ENCODE measurements around the gene ADAMTS4.

The ADAMTS4 gene, protein sequence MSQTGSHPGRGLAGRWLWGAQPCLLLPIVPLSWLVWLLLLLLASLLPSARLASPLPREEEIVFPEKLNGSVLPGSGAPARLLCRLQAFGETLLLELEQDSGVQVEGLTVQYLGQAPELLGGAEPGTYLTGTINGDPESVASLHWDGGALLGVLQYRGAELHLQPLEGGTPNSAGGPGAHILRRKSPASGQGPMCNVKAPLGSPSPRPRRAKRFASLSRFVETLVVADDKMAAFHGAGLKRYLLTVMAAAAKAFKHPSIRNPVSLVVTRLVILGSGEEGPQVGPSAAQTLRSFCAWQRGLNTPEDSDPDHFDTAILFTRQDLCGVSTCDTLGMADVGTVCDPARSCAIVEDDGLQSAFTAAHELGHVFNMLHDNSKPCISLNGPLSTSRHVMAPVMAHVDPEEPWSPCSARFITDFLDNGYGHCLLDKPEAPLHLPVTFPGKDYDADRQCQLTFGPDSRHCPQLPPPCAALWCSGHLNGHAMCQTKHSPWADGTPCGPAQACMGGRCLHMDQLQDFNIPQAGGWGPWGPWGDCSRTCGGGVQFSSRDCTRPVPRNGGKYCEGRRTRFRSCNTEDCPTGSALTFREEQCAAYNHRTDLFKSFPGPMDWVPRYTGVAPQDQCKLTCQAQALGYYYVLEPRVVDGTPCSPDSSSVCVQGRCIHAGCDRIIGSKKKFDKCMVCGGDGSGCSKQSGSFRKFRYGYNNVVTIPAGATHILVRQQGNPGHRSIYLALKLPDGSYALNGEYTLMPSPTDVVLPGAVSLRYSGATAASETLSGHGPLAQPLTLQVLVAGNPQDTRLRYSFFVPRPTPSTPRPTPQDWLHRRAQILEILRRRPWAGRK

DNA sequence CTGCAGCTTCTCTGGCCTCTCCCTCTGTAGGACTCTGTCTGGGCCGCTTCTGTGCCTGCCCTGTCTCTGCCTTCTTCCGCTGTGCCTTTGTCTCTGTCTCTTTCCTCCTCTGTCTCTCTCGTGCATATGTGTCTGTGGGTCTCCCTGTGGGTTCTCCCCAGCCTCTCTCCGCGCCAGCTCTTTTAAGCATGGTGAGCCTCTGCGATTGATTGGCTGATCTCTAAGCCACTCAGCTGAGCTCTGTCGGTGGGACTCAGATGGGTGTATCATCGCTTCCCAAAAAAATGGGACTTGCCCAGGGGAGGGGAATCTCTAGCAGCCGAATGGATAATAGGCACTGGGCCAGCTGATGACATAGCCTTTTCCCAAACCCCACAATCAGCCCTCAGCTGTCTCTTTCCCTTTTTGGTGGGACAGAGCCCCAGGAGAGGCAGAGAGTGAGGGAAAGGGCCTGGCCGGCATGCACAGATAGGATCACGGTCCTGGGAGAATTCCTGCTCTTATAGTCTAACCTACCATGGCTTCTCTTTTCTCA, at the start of gene ADAMTS4:
TSS of gene ADAMTS4 (minus strand) at position 158 of the 535 bp plus-strand sequence. CDS start 427 bp downstream, outside the sequence.
- Mint-ChIP-seq H3K4me3 (peak within 1 kb of the TSS; percentile 79), H3K36me3 (ENCODE audit: low read depth) (peaks cover 4% of the 10 kb centered on the region), H3K27me3 (ENCODE audit: low read depth, poor library complexity) (peaks cover 3% of the 10 kb centered on the region), H3K4me1 (peaks cover 68% of the 10 kb centered on the region), H3K27ac (peak within 1 kb of the TSS; percentile 86), H3K9me3 (no peaks in the 10 kb centered on the region)
- TF ChIP-seq, protein P1, sequence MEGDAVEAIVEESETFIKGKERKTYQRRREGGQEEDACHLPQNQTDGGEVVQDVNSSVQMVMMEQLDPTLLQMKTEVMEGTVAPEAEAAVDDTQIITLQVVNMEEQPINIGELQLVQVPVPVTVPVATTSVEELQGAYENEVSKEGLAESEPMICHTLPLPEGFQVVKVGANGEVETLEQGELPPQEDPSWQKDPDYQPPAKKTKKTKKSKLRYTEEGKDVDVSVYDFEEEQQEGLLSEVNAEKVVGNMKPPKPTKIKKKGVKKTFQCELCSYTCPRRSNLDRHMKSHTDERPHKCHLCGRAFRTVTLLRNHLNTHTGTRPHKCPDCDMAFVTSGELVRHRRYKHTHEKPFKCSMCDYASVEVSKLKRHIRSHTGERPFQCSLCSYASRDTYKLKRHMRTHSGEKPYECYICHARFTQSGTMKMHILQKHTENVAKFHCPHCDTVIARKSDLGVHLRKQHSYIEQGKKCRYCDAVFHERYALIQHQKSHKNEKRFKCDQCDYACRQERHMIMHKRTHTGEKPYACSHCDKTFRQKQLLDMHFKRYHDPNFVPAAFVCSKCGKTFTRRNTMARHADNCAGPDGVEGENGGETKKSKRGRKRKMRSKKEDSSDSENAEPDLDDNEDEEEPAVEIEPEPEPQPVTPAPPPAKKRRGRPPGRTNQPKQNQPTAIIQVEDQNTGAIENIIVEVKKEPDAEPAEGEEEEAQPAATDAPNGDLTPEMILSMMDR (IDR thresholded peaks at IDR 0.05), result no peak
- no peak for DNase-seq

DNA sequence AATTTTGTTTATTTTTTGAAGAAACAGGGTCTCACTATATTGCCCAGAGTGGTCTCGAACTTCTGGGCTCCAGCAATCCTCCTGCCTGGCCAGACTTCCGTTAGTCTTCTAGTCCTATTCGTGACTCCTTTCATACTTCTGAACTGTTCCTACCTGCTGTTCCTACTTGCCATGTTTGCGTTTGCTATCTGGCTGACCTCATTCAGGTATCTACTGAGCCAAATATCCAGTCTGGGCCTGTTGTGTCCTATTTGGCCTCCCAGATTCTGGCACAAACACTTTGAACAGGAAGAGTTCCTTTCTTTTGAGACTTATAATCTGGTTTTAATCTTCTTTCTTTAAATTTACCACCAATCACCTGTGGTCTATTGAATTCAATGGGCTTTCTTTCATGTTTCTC, 46.0 kb upstream of the ADAMTS4 start:
- TF ChIP-seq, protein P1 (IDR thresholded peaks at IDR 0.05), result no peak
- Mint-ChIP-seq H3K27me3 (ENCODE audit: low read depth, poor library complexity) (peaks cover 28% of the 10 kb centered on the region), H3K4me3 (no peak overlapping the region)

DNA sequence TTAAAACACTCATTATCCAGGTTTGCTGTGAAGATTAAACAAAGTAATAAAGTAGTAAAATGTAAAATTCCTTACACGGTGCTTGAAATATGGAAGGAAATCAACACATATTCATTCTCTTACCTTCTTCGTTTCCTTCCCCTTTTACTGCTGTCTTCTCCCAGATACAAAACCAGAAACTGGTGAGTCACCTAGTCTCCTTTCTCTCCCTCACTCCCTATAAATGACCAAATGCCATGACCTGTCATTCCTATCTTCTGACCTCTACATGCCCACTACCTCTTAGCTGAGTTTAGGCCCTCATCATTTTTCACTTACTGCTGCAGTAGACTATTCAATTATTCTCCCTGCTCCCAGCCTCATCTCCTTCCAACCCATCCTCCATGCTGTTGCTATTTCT, 43.5 kb upstream of the ADAMTS4 start:
- Mint-ChIP-seq H3K27ac (no peak overlapping the region), H3K4me3 (no peak overlapping the region), H3K4me1 (peaks cover 13% of the 10 kb centered on the region), H3K36me3 (ENCODE audit: low read depth) (no peaks in the 10 kb centered on the region), H3K27me3 (ENCODE audit: low read depth, poor library complexity) (peaks cover 36% of the 10 kb centered on the region), H3K9me3 (no peaks in the 10 kb centered on the region)
- DNase-seq, result no peak
- TF ChIP-seq, protein P1 (IDR thresholded peaks at IDR 0.05), result no peak

More for the DNA sequence above, 46.0 kb upstream of the ADAMTS4 start:
- Mint-ChIP-seq H3K36me3 (ENCODE audit: low read depth) (no peaks in the 10 kb centered on the region), H3K9me3 (peaks cover 3% of the 10 kb centered on the region), H3K27ac (no peak overlapping the region), H3K4me1 (peaks cover 6% of the 10 kb centered on the region)
- DNase-seq, result no peak

DNA sequence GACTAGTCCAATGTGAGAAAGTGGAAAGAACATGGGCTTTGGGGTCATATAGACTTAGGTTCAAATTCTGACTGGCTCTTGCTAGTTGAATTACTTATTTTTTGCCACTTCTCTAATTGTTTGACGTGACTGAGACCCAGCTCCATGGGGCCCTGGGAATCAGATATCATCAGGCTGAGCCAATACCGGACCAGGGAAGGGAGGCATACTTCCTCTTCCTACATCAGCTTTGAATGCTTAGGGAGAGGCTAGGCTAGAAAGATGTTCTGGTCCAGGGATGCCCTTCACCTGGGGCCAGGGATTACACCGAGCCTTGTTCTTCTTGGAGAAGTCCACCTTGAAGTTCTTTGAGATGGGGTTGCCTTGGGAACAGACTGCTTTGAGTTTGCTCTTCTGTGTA, 42.8 kb upstream of the ADAMTS4 start:
- Mint-ChIP-seq H3K36me3 (ENCODE audit: low read depth) (no peaks in the 10 kb centered on the region), H3K27ac (no peak overlapping the region), H3K27me3 (ENCODE audit: low read depth, poor library complexity) (peaks cover 34% of the 10 kb centered on the region), H3K9me3 (no peaks in the 10 kb centered on the region), H3K4me1 (peaks cover 13% of the 10 kb centered on the region), H3K4me3 (no peak overlapping the region)
- TF ChIP-seq, protein P1 (IDR thresholded peaks at IDR 0.05), result no peak
- no peak for DNase-seq

DNA sequence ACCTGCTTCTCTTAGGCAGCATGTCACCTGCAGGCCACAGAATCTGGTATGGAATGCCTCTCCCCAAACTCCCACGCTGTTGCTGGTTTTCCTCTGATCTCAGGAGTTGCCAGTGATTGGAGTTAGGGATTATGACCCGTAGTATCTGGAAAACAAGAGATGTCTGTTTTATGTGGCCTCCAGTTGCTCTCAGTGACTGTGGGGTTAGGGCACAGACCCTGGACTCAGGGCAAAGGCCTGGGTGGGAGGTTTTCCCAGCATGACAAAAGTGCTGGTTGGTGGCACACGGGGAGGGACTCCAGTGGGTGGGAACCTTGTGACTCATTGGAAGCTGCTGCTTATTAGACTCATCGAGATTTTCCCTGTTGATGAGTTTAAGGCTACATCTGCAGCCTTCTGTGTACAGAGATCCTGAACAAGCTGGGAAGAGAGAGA, 39.2 kb upstream of the ADAMTS4 start, which contains the start of gene NR1I3:
TSS of gene NR1I3 (minus strand) at position 165 of the 435 bp plus-strand sequence. CDS start 1,638 bp downstream, outside the sequence.
- TF ChIP-seq, protein P1 (IDR thresholded peaks at IDR 0.05), result no peak
- Mint-ChIP-seq H3K27me3 (ENCODE audit: low read depth, poor library complexity) (peaks cover 34% of the 10 kb centered on the region), H3K9me3 (no peaks in the 10 kb centered on the region), H3K4me1 (peaks cover 13% of the 10 kb centered on the region), H3K4me3 (no peak within 1 kb of the TSS), H3K36me3 (ENCODE audit: low read depth) (no peaks in the 10 kb centered on the region), H3K27ac (peak within 1 kb of the TSS; percentile 87)
- no peak for DNase-seq
